ENCODE data around the gene NPEPPS. TPM values are rescaled to one million over a fixed set of nuclear protein-coding genes. Genes with fewer than 3 reads are reported as not detected.
"Not testable (repeated sequence)": the region's sequence is repeated elsewhere in the genome, so short reads cannot be mapped to it uniquely, and the experiment has no call there.

NPEPPS gene
- total RNA-seq, 8 experiments from 2014 or later, result 57.4 to 132 (median 72.7) TPM

DNA sequence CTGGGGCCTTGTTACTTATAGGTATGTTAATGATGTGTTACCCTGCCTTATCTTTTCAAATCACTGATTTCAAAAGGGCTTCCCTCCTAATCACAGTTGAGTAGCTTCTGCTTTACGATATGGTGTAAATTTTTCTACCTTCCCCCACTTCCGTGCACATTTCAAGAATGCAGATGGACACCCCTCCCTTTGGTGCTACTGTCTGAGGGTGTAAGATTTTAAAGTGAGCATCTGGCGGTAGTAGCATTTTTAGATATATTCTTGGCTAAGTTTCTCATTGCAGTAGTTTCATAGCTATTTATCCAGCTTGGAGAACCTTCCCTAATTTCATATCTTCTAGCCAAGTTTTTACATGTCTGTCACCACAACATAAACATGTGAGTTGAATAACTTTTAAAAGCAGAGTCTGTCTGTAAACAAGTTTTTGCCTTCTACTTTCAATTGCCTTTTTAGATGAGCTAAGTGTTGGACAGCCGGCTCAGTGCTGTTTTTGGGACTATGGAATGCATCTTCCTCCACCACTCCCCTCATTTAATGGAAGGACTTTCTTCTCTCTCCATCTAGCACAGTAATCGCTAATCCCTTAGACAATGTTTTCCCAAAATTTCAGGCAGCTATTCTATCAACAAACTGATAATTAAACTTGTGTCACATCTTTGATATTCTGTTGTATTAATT, 55.6 kb downstream of the NPEPPS start:
- 60% methylated on average over 1 of the region's 5 CpGs; no CpG with 5 or more reads in 9 of the 10 experiments for WGBS, 10 experiments
- H3K4me3 ChIP-seq; in situ Hi-C loops (cut with MboI; ENCODE audit: low pct_unique_long_range_greater_than_20kb in 2 of 9, low sequenced_read_pairs in 9 of 9, unreplicated experiment in 9 of 9); H3K27ac ChIP-seq; H3K4me1 ChIP-seq (replicated peaks in 1 of 2): not testable (repeated sequence)
- peak in 2 of 8 experiments; percentile 73 to 75 for ATAC-seq (replicated peaks in 6 of 8)

DNA sequence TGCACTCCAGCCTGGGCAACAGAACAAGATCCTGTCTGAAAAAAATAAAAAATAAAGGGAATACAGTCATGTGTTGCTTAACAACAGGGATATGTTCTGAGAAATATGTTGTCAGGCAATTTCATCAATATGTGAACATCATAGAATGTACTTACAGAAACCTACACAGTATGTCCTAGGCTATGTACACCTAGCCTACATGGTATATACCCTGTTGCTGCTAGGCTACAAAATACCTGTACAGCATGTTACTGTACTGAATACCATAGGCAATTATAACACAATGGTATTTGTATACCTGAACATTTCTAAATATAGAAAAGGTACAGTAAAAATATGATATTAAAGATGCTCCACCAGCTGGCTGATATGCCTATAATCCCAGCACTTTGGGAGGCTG, 62.6 kb downstream of the NPEPPS start:
- ATAC-seq (replicated peaks in 6 of 8); H3K27ac ChIP-seq; H3K4me3 ChIP-seq; in situ Hi-C loops (cut with MboI; ENCODE audit: low pct_unique_long_range_greater_than_20kb in 2 of 9, low sequenced_read_pairs in 9 of 9, unreplicated experiment in 9 of 9); H3K4me1 ChIP-seq (replicated peaks in 1 of 2): not testable (repeated sequence)

DNA sequence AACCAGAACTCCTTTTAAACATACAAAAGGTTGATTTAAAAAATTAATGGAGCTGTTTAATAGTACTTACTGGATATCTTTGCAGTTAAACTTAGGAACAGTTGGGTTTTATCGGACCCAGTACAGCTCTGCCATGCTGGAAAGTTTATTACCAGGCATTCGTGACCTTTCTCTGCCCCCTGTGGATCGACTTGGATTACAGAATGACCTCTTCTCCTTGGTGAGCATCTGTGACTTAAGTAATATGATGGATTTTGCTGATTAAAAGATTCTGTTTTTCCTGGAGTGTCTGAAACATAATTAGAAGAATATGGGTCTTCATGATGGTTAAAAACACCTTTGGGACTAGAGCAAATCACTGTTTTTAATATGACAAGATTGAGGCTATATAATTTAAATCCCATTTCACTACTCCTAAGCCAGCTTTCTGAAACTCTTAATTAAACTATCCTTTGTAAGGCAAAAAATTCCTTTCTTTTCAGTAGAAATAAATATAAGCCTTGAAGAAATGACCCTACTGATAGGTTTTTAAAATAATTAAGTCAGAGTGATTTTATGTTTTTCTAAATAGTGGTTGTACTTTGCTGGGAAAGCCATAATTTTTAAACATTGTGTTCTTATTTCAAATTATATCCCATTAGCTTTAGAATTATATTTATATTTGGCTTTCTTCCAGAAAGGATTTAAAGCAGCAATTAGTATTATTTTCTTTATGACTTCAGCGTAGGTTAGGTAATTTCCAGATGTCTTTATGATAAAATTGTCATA, 73.1 kb downstream of the NPEPPS start:
- Histone ChIP-seq H3K4me3 (no peak overlapping the region), H3K27ac (no peak overlapping the region), H3K4me1 (replicated peaks in 1 of 2) (peaks cover 0 to 11% of the 10 kb centered on the region in 2 donors)
- ATAC-seq (replicated peaks in 6 of 8), result no peak
- 34 to 88% (median 67%) methylated on average over 2 to 4 of the region's 4 CpGs for WGBS, 10 experiments
- in situ Hi-C loops (cut with MboI; ENCODE audit: low pct_unique_long_range_greater_than_20kb in 2 of 9, low sequenced_read_pairs in 9 of 9, unreplicated experiment in 9 of 9), result no loop called here

- Histone ChIP-seq H3K27ac (no peak overlapping the region), H3K4me1 (replicated peaks in 1 of 2) (peaks cover 0 to 11% of the 10 kb centered on the region in 2 donors), H3K4me3 (no peak overlapping the region)
- 29 to 100% (median 100%) methylated on average over 1 of the region's 1 CpG for WGBS, 10 experiments
- ATAC-seq (replicated peaks in 6 of 8), result peak in 3 of 8 experiments; percentile 16 to 92 (median 66)
- in situ Hi-C loops (cut with MboI; ENCODE audit: low pct_unique_long_range_greater_than_20kb in 2 of 9, low sequenced_read_pairs in 9 of 9, unreplicated experiment in 9 of 9), result no loop called here
These were observed 73.7 kb downstream of the NPEPPS start for GRCh38 chr17:47604598-47604927.

DNA sequence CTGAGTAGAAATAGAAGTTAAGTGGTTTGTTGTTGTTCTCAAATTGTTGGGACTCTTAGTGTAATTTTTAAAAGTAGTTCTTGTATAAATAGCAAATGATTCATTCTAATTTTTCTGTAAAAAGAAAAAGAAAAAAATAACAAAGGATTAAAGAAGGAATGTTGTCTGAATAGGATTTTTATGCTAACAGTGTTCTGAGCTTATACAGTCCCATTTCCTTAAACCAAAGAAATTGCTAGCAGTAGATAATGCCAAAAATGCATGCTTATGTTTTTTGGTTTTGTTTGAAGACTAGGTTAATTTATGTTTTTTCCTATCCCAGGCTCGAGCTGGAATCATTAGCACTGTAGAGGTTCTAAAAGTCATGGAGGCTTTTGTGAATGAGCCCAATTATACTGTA, 74.1 kb downstream of the NPEPPS start:
- no peak overlapping the region for H3K4me3 ChIP-seq
- in situ Hi-C loops (cut with MboI; ENCODE audit: low pct_unique_long_range_greater_than_20kb in 2 of 9, low sequenced_read_pairs in 9 of 9, unreplicated experiment in 9 of 9), result no loop called here
- no peak overlapping the region for H3K27ac ChIP-seq
- ATAC-seq (replicated peaks in 6 of 8), result peak in 1 of 8 experiments; percentile 73
- 0 to 100% (median 80%) methylated on average over 1 of the region's 1 CpG; no CpG with 5 or more reads in 2 of the 10 experiments for WGBS, 10 experiments
- H3K4me1 ChIP-seq (replicated peaks in 1 of 2), result peaks cover 0 to 11% of the 10 kb centered on the region in 2 donors

GRCh38 chr17:47607481-47607880, 76.6 kb downstream of the NPEPPS start:
- no peak for ATAC-seq (replicated peaks in 6 of 8)
- in situ Hi-C loops (cut with MboI; ENCODE audit: low pct_unique_long_range_greater_than_20kb in 2 of 9, low sequenced_read_pairs in 9 of 9, unreplicated experiment in 9 of 9), result no loop called here
- Histone ChIP-seq H3K4me1 (replicated peaks in 1 of 2) (peaks cover 0 to 11% of the 10 kb centered on the region in 2 donors), H3K4me3 (no peak overlapping the region), H3K27ac (no peak overlapping the region)
- 88 to 100% (median 100%) methylated on average over 1 to 3 of the region's 3 CpGs; no CpG with 5 or more reads in 1 of the 10 experiments for WGBS, 10 experiments

DNA sequence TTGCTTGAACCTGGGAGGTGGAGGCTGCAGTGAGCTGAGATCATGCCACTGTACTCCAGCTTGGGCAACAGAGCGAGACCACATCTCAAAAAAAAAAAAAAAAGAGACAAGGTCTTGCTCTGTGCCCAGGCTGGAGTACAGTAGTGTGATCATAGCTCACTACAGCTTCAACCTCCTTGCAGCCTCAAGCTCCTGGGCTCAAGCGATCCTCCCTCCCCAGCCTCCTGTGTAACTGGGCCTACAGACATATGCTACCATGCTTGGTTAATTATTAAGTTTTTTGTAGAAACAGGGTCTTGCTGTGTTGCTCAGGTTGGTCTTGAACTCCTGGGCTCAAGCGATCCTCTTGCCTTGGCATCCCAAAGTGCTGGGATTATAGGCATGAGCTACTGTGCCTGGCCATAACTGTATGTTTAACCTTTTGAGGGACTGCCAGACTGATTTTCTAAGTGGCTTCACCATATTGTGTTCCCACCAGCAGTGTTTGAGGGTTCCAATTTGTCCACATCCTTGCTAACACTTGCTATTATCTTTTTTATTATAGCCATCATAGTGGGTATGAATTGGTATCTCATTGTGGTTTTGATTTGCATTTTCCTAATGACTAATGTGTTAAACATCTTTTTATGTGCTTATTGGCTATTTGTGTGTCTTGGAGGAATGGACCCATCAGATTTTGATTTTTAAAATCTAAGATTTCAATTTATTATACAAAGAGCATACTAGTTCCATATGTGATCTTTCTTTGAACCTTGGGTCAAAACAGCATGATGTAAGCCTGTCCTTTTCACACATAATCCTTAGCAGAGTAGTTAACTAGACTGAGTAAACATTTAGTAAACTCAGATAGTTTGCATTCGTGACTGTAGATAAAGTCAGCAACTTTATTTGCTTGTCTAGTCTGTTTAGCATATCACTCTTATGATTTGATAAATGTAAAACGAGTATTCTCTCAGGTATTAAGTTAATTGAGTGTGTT, 80.8 kb downstream of the NPEPPS start:
- Histone ChIP-seq H3K4me1 (replicated peaks in 1 of 2) (no peaks in the 10 kb centered on the region), H3K4me3 (no peak overlapping the region), H3K27ac (no peak overlapping the region)
- 10 to 100% (median 93%) methylated on average over 1 to 4 of the region's 5 CpGs for WGBS, 10 experiments
- in situ Hi-C loops (cut with MboI; ENCODE audit: low pct_unique_long_range_greater_than_20kb in 2 of 9, low sequenced_read_pairs in 9 of 9, unreplicated experiment in 9 of 9), result no loop called here
- peak in 2 of 8 experiments; percentile 22 to 62 for ATAC-seq (replicated peaks in 6 of 8)

GRCh38 chr17:47615766-47616424, 85.0 kb downstream of the NPEPPS start:
- Histone ChIP-seq H3K4me3 (no peak overlapping the region), H3K4me1 (replicated peaks in 1 of 2) (no peaks in the 10 kb centered on the region), H3K27ac (no peak overlapping the region)
- in situ Hi-C loops (cut with MboI; ENCODE audit: low pct_unique_long_range_greater_than_20kb in 2 of 9, low sequenced_read_pairs in 9 of 9, unreplicated experiment in 9 of 9), result no loop called here
- 29 to 90% (median 58%) methylated on average over 2 to 6 of the region's 8 CpGs; no CpG with 5 or more reads in 1 of the 10 experiments for WGBS, 10 experiments
- peak in 5 of 8 experiments; percentile 27 to 78 (median 60) for ATAC-seq (replicated peaks in 6 of 8)

DNA sequence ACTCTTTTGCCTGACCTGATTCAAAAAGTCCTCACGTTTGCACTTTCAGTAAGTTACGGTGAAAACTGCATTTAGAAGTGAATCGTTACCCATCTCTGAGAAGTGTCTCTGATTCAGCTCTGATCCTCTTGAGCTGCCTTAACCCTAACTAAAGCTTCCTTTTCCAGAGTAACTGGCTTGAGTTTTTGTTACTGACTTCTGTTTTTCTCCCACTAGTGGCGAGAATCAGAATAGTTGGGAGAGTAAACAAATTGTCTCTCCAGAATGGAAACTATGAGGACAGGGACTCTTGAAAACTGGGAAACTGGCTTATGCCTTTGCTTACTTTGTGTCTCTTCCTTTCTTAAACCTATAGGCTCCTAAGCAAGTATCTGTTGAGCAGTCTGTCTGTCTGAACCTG, 87.5 kb downstream of the NPEPPS start:
- Histone ChIP-seq H3K27ac (no peak overlapping the region), H3K4me3 (no peak overlapping the region), H3K4me1 (replicated peaks in 1 of 2) (no peaks in the 10 kb centered on the region)
- WGBS, 10 experiments, result 61 to 96% (median 91%) methylated on average over 2 to 4 of the region's 4 CpGs; no CpG with 5 or more reads in 2 of the 10 experiments
- in situ Hi-C loops (cut with MboI; ENCODE audit: low pct_unique_long_range_greater_than_20kb in 2 of 9, low sequenced_read_pairs in 9 of 9, unreplicated experiment in 9 of 9), result no loop called here
- no peak for ATAC-seq (replicated peaks in 6 of 8)

GRCh38 chr17:47620503-47621245, 89.8 kb downstream of the NPEPPS start:
- Histone ChIP-seq H3K4me1 (replicated peaks in 1 of 2) (no peaks in the 10 kb centered on the region), H3K4me3 (no peak overlapping the region), H3K27ac (no peak overlapping the region)
- in situ Hi-C loops (cut with MboI; ENCODE audit: low pct_unique_long_range_greater_than_20kb in 2 of 9, low sequenced_read_pairs in 9 of 9, unreplicated experiment in 9 of 9), result no loop called here
- ATAC-seq (replicated peaks in 6 of 8), result no peak
- WGBS, 10 experiments, result 81 to 100% (median 100%) methylated on average over 1 to 3 of the region's 3 CpGs; no CpG with 5 or more reads in 1 of the 10 experiments

GRCh38 chr17:47621293-47622179, 90.6 kb downstream of the NPEPPS start:
- no peaks in the 10 kb centered on the region for H3K4me1 ChIP-seq (replicated peaks in 1 of 2)
- no peak overlapping the region for H3K4me3 ChIP-seq
- WGBS, 10 experiments, result 3 to 100% (median 50%) methylated on average over 1 to 9 of the region's 9 CpGs; no CpG with 5 or more reads in 1 of the 10 experiments
- no peak overlapping the region for H3K27ac ChIP-seq
- in situ Hi-C loops (cut with MboI; ENCODE audit: low pct_unique_long_range_greater_than_20kb in 2 of 9, low sequenced_read_pairs in 9 of 9, unreplicated experiment in 9 of 9), result no loop called here
- ATAC-seq (replicated peaks in 6 of 8), result peak; percentile 19 to 94 (median 71)

All from motor neuron (in vitro differentiated cells).